GM12873 (cell line): ENCODE data around the gene C12orf42.

Experiments
- TF ChIP-seq, protein P1 (sequence below): IDR thresholded peaks from 2 replicates; pipeline ENCODE4 v1.5.1; 2012; ENCODE audit warnings: low read depth, mild to moderate bottlenecking, moderate library complexity, low read length, control low read depth; ENCODE audit not compliant: insufficient read depth; ENCODE audit errors: missing control alignments

C12orf42 gene

DNA sequence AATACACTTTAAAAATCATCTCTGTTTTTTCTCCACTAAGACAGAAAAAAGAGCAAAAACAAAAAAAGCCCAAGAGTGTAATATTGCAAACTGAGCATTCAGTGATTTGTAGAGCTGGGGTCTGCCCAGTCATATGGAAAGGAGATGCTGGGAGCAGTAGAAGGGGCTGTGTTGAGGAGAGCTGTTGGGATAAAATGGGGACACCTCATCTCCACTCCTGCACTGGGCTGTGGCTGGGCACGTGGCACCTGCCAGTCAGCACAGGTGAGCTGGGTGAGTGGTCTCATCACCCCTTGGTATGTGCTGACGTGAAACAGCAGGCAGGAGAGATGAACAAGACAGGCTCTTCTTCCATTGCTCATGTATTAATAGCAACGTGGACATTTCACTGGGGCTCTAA is 217.4 kb downstream of the C12orf42 start:
- TF ChIP-seq, protein P1, sequence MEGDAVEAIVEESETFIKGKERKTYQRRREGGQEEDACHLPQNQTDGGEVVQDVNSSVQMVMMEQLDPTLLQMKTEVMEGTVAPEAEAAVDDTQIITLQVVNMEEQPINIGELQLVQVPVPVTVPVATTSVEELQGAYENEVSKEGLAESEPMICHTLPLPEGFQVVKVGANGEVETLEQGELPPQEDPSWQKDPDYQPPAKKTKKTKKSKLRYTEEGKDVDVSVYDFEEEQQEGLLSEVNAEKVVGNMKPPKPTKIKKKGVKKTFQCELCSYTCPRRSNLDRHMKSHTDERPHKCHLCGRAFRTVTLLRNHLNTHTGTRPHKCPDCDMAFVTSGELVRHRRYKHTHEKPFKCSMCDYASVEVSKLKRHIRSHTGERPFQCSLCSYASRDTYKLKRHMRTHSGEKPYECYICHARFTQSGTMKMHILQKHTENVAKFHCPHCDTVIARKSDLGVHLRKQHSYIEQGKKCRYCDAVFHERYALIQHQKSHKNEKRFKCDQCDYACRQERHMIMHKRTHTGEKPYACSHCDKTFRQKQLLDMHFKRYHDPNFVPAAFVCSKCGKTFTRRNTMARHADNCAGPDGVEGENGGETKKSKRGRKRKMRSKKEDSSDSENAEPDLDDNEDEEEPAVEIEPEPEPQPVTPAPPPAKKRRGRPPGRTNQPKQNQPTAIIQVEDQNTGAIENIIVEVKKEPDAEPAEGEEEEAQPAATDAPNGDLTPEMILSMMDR: no peak

DNA sequence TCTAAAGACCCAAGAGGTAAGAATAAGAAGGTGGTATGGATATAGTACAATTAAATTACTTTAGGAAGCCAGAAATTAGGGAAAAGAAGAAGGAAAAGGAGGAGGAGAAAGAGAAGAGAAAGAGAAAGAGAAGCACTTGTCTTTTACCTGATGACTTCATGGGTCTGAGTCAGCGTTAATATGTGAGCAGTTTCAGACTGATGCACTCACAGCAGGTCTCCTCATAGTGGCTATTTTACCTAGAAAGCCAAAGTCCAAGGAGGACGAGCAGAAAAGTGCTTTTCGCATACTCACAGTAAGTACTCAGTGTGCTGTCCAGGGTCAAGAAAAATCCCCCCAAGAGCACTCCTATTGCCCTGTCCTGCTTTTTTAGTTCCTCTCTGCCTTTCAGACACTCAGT is 222.1 kb downstream of the C12orf42 start:
- TF ChIP-seq, protein P1: no peak

DNA sequence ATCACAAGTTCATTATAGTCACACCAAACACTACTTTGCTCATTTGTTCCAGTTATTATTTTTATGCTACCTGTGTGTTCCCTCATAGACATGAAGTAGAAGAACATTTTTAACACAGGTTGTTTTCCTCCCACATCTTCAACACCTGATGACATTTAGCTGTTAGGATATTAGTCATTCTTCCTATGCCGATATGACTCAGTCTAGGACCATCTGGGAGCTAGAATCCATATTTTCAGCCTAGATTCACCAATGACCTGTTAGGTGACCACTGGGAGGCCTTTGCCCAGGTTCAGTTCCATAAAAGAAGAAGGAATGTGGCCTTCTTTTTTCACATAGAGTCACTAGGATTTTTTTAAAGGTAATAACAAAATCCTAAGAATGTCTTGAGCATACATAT is 222.8 kb downstream of the C12orf42 start:
- TF ChIP-seq, protein P1: no peak

DNA sequence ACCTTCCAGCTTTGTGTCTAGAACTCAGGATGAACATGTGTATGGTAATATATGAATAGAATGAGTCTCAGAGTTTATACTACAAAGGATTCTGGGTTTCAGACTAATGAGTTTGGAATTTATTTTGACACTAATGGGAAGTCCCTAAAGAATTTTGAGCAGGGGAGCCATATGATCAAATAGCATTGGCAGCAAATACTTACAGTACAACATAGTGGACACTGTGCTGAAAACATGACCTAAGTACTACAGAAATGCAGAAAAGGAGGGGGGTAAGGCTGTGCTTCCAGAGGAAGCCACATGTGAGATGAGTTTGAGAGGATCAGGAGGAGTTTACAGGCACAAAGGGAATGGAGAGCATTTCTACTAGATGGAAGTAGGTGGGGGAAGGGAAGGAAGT is 225.8 kb downstream of the C12orf42 start:
- TF ChIP-seq, protein P1: no peak

DNA sequence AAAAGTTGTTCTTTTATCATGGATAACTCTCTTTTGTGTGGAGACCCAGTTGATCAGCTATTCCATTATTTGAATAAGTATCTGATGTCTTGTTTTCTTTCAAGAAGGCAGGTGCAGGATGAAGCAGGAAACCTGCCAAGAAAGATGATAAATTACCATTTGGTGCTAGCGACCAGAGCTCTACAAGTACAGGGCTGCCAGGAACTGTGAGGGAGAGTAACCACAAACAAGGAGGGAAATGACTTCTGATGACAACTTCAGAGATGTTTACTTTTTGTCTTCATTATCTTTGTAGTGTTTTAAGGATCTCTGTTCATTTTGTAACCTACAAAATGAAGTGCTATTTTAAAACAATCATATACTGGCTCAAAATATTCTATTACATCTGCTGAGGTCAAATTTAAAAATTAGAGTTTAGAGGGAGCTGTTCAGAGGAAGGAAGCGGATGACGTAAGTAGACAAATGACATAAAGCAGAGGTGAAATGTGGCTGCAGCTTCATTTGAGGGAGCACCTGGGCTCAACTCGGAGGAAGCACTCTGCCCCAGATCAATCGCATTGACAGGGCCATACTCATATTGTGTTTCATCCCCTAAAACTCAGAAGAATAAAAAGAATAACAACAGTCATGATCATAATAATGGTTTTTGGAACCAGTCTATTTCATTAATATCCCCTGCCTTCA is 226.8 kb downstream of the C12orf42 start:
- TF ChIP-seq, protein P1: no peak

DNA sequence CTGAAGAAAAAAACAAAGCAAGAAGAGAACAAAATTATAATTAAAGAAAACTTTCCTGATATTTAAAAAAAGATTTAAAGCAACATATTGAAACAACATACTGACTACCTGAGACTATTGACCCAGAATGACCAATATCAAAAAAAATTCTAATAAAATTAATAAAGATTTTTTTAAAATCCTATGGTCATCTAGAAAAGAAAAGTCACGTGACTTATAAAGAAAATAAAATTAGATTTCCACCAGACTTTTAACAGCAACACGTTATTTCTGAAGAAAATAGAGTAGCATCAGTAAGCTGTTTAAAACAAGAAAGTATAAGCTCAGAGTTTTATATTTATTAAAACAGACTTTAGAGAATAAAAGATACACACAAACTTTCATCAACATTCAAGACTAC is 238.0 kb downstream of the C12orf42 start:
- TF ChIP-seq, protein P1: no peak
